Stimulated activated memory B cell treated with anti-CD40 and anti-IgM and Interleukin-4, amounts not matched to agents 10 μg/mL and 1 μg/mL and 100 μg/mL, for 72 hours (primary cell): ENCODE measurements around the gene MAST4.

Experiments
- ATAC-seq: fragments of 150-1000 bp; cut with Tn5 transposase; 2 replicates; pipeline ENCODE4 v1.10.0; 2021
- H3K27ac Mint-ChIP-seq: one replicate; pipeline ENCODE4 v1.8.0; 2022; ENCODE audit warnings: mild to moderate bottlenecking, mixed read lengths
- H3K27me3 Mint-ChIP-seq: one replicate; pipeline ENCODE4 v1.8.0; 2022; ENCODE audit warnings: mixed read lengths
- H3K36me3 Mint-ChIP-seq: one replicate; pipeline ENCODE4 v1.8.0; 2022; ENCODE audit warnings: mixed read lengths
- H3K4me1 Mint-ChIP-seq: one replicate; pipeline ENCODE4 v1.8.0; 2022; ENCODE audit warnings: mixed read lengths
- H3K4me3 Mint-ChIP-seq: one replicate; pipeline ENCODE4 v1.8.0; 2022; ENCODE audit warnings: mild to moderate bottlenecking, moderate library complexity, mixed read lengths
- H3K9me3 Mint-ChIP-seq: one replicate; pipeline ENCODE4 v1.8.0; 2022; ENCODE audit warnings: mixed read lengths

Gene MAST4

DNA sequence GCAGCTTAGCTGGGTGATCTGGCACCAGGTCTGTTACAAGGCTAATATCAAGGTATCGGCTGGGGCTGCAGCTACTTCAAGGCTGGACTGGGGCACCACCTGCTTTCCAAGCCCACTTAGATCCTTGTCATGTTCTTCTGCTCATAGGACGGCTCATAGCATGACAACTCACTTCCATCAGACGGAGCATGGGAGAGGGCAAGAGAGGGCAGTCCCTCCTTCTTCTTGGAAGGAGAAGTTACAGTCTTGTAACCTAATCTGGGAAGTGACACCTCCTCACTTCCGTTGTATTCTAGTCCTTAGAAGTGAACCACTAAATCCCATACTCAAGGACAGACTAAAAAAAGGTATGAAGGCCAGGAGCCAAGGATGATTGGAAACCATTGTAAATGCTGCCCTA, 258.2 kb downstream of the MAST4 start:
- H3K36me3 Mint-ChIP-seq = no peaks in the 10 kb centered on the region
- H3K4me3 Mint-ChIP-seq = no peak overlapping the region
- peaks cover 2% of the 10 kb centered on the region for H3K4me1 Mint-ChIP-seq
- H3K27me3 Mint-ChIP-seq = no peaks in the 10 kb centered on the region
- ATAC-seq = no peak
- no peaks in the 10 kb centered on the region for H3K9me3 Mint-ChIP-seq
- H3K27ac Mint-ChIP-seq = no peak overlapping the region

DNA sequence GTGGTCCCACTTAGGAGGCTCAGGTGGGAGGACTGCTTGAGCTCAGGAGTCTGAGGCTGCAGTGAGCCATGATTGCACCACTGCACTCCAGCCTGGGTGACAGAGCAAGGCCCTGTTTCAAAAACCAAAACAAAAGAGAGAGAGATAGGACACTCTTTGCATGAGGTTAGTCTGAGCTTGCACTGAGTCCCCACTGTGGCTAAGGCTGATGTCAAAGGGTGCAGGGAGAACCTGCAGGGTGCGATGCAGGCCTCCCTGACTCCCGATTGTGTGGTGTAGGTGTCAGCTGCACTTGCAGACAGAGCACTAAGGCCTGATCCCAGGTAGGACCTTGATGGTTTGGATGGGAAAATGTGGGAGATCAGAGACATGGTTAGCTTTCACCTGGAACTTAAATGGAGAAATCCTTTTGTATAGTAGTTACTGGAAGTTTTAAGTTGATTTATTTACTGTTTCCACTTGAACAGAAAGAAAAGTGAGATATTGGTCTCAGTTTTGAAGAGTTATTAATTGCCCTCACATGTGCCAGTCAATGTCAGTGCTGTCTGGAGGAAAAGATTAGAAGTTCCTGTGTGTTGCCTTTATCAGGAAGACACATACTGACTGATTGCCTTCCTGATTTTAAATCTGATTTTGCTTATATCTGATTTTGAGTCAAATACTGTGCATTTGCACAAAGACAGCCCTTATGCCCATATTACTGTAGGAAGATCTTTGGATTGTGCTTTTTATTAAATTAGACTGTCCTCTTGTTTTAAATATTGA, 260.0 kb downstream of the MAST4 start:
- no peak for ATAC-seq
- Mint-ChIP-seq H3K9me3 (no peaks in the 10 kb centered on the region), H3K27me3 (no peaks in the 10 kb centered on the region), H3K27ac (no peak overlapping the region), H3K36me3 (no peaks in the 10 kb centered on the region), H3K4me1 (no peaks in the 10 kb centered on the region), H3K4me3 (no peak overlapping the region)

DNA sequence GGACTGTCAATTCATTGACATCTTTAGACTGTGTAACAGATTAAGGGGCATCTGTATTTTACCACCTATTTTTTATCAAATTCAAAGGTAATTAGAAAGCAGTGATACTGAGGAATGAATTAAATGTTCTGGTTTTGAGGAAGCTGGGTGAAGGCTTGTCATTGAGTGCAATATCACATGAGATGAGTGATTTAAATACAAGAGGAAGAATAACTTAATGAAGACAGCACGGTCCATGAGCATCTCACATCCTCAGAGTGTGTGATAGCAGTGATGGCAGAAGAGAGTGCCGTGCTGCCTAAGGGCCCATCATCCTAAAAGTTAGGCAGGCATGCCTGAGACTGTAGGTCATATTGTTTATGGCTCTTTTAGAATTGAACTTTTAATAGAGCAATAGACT, 263.3 kb downstream of the MAST4 start:
- no peak for ATAC-seq

DNA sequence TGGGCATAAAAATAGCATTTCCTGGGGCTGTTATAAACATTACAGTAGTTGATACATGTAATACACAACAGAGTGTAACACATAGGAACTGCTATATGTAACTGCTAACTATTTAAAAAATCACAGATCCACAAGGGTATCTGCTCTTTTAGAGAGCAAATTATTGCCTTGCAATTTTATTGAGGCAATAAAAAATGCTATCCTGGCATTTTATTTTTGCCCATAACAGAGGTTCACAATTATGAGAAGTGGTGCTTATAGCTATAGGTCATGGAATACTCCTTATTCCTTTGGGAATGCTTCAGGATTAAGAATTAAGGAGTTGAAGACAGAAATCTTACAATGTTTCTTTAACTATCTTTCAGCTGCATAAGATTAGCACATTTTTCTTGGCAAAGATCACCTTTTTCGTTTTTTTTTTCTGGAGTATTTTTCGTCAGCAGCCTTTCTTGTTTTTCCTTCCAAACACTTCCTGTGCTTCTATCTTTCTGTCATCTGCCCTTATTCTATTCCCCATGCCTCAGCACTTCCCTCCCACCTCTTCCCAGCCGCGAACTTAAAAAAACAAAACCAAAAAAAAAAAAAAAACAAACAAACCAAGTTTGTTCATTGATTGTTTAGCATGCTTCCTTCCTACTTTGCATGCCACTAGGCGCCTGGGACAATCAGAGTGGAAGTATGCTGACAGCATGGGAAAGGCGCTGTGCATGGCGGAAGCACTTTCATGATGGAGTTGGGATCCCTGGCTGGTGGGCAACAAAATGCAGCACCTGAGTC, 264.2 kb downstream of the MAST4 start:
- no peak overlapping the region for H3K4me3 Mint-ChIP-seq
- H3K27me3 Mint-ChIP-seq = peaks cover 12% of the 10 kb centered on the region
- H3K36me3 Mint-ChIP-seq = no peaks in the 10 kb centered on the region
- ATAC-seq = no peak
- peaks cover 11% of the 10 kb centered on the region for H3K4me1 Mint-ChIP-seq
- H3K27ac Mint-ChIP-seq = no peak overlapping the region
- no peaks in the 10 kb centered on the region for H3K9me3 Mint-ChIP-seq

More for the DNA sequence above, 263.3 kb downstream of the MAST4 start:
- Mint-ChIP-seq H3K4me1 (peaks cover 6% of the 10 kb centered on the region), H3K27me3 (peaks cover 9% of the 10 kb centered on the region), H3K36me3 (no peaks in the 10 kb centered on the region), H3K27ac (no peak overlapping the region), H3K4me3 (no peak overlapping the region), H3K9me3 (no peaks in the 10 kb centered on the region)

DNA sequence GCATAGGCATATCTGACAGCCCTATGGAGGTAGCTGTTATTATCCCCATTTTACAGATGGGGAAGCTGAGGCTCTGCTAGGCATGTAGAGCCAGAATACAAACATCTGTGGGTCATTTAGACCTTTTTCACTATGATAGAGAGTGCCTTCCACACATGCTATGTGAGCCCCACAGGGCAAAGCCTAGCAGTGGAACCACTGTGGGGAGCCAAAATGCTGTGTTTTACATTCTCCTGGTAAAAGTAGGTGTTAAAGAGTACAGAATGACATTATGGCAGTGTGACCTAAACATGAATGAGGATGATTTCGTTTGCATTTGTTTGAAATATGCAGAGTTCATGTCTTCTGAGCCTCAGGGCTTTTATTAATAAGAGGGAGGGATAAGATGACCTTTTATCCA, 265.2 kb downstream of the MAST4 start:
- Mint-ChIP-seq H3K36me3 (no peaks in the 10 kb centered on the region), H3K9me3 (no peaks in the 10 kb centered on the region), H3K4me3 (no peak overlapping the region), H3K27ac (no peak overlapping the region), H3K4me1 (peaks cover 11% of the 10 kb centered on the region), H3K27me3 (peaks cover 12% of the 10 kb centered on the region)
- no peak for ATAC-seq

DNA sequence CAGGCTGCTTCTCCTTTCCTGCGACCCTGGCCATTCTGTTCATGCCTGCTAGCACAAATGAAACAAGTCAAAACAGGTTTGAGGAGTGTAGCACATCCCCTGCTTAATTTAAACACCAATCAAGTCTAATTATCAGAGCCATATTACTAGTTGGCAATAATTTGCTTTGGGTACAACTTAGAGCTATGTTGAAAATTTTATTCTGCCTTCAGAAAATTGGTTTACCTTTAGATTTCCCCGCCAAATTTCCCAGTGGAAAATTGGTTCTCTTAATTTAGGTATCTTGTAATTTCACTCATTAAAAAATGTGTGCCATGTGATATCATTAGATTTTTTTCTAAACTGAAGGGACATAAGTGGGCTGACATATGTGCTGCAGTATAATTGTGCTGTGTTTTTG, 265.8 kb downstream of the MAST4 start:
- no peak for ATAC-seq
- Mint-ChIP-seq H3K4me3 (no peak overlapping the region), H3K36me3 (no peaks in the 10 kb centered on the region), H3K9me3 (no peaks in the 10 kb centered on the region), H3K27me3 (peaks cover 12% of the 10 kb centered on the region), H3K27ac (no peak overlapping the region), H3K4me1 (peaks cover 16% of the 10 kb centered on the region)

DNA sequence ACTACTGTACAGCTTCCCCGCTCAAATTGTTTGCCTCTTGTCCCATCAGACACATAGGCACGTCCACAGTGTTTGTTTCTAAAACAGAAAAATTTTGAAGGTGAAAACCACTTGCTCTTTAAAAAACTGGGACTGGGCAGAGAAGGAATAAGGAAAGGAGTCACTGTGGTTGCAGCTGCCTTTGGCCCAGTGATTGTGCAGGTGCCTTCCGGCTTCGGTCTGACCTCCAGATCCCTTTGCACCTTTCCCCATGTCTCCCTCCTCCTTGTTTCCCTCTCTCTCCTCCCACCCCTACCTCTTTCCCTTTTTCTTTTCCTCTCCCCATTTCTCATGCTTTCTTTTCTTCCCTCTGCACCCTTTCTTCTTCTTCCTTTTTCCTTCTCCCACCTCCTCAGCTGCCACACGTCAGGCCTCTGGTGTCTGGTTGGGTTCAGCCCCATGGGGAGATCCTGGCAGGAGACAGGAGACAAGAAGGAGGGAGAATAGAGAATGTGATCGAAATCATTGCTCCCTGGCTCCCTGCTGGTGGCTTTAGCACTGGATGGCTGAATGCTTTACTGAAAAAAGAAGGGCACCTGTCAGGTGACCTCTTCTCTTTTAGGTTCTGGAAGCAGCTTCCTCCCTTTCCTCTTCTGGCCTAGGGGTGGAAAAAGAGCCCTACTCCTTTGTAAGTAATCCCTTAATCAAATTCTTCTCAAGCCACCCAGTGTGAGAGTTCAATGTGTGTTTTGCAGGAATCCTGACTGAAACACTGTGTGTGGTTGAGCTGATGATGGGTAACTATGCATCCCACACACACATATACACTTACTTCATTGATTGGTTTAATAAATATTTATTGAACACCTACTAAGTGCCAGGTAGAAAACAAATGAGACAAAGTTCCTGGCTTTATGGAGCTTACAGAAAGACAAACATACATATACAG, 267.3 kb downstream of the MAST4 start:
- H3K4me3 Mint-ChIP-seq = no peak overlapping the region

DNA sequence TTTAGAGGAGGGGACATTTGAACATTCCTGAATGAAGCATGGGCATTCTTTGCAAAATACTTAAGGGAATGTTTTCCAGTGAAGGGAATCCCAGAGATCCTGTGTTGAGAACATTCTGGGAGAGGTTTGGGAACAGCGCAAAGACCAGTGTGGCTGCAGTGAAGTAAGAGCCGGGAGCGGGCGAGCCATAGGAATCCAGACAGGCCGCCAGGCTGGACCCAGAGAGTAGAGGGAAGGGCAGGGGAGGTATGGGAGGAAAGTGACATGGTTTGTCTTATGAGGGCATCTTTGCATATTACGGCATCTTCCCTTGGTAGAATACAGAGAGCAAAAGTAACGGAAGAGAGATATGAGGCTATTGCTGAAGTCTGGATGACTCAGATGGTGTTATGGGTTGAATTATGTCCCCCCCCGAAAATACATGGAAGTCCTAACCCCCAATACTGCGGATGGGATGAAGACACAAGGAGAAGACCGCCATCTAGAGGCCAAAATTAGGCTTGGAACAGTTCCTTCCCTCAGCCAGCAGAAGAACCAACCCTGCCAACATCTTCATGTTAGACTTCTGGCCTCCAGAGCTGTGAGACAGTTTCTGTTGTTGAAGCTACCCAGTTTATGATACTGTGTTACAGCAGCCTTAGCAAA, 268.2 kb downstream of the MAST4 start:
- Mint-ChIP-seq H3K27me3 (peaks cover 12% of the 10 kb centered on the region), H3K36me3 (no peaks in the 10 kb centered on the region), H3K4me3 (no peak overlapping the region), H3K9me3 (no peaks in the 10 kb centered on the region), H3K4me1 (peaks cover 18% of the 10 kb centered on the region), H3K27ac (no peak overlapping the region)
- ATAC-seq = peak; percentile 55

More for the DNA sequence above, 267.3 kb downstream of the MAST4 start:
- peaks cover 12% of the 10 kb centered on the region for H3K27me3 Mint-ChIP-seq
- no peaks in the 10 kb centered on the region for H3K9me3 Mint-ChIP-seq
- no peaks in the 10 kb centered on the region for H3K36me3 Mint-ChIP-seq
- peaks cover 18% of the 10 kb centered on the region for H3K4me1 Mint-ChIP-seq
- no peak overlapping the region for H3K27ac Mint-ChIP-seq
- no peak for ATAC-seq

DNA sequence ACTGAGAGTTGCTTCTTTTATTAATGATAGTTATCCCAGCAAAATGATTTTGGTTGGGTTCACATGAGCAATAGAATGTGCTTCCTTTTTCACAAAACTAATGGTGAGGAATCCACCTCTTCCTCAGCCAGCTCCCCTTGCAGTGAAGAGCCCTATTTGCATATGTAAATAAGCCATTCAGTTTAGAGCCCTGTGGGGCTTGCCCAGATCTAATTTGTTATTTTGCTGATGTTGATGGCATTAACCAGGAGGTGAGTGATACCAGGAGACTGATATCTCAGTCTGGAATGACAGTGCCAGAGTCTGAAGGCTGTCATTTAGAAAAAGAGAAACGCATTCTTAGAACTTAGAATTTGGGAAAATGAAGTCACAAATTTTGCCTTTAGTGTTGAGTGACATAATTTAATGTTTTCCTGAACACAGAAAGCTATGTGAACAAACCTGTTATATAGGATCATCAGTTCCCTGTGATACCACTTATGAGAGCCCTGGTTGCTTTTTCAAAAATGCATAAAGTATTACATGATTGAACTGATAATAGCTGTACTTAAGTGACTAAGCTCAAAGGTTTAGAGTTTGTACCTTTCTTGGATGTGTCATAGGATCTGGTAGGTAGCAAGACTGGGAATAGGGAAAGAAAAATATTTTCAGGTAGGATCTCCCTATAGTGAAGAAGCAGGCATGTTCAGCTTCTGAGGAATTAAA, 271.6 kb downstream of the MAST4 start:
- H3K4me3 Mint-ChIP-seq = no peak overlapping the region
- H3K36me3 Mint-ChIP-seq = peaks cover 6% of the 10 kb centered on the region
- peak; percentile 51 for ATAC-seq
- H3K27ac Mint-ChIP-seq = no peak overlapping the region
- no peaks in the 10 kb centered on the region for H3K9me3 Mint-ChIP-seq
- H3K4me1 Mint-ChIP-seq = peaks cover 18% of the 10 kb centered on the region
- peaks cover 12% of the 10 kb centered on the region for H3K27me3 Mint-ChIP-seq

DNA sequence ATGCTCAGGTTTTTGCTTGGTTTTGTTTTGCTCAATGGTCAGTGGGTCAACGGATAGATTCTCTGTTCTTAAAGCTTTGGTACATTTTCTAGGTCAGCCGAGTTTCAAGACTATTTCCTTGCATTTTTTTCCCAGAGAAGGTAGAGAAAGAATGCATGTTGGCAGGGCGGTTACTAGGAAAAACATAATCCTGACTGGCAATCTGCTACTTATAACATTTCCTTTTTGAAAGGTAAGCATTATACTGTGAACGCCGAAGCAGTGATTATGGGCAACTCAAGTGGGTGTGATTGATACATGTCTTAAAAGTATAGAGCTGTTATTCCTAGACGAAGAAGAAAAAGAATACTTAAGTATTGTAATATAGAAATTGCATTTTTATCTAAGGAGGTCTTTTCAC, 273.2 kb downstream of the MAST4 start:
- H3K4me3 Mint-ChIP-seq = no peak overlapping the region
- H3K4me1 Mint-ChIP-seq = peaks cover 14% of the 10 kb centered on the region
- H3K9me3 Mint-ChIP-seq = no peaks in the 10 kb centered on the region
- H3K27me3 Mint-ChIP-seq = peaks cover 5% of the 10 kb centered on the region
- H3K36me3 Mint-ChIP-seq = peaks cover 6% of the 10 kb centered on the region
- ATAC-seq = no peak
- H3K27ac Mint-ChIP-seq = no peak overlapping the region

DNA sequence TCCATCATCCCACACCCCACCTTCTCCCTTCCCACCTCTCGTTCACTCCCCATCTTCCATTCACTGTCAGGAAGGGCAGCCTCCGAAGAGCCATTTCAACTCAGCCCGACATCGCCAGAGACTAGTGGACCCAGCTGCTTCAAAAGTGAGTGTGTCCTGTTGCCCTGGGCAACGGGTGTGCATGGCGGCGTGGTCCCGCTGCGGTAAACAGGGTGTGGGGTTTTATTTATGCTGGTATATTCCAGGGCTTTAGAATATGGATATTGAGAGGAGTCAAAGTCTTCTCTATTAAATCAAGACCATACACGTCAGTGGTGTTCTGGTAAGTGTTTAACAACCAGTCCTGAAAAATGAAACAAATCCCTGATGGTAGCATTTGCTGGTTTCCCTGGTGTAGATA, 274.5 kb downstream of the MAST4 start:
- peaks cover 14% of the 10 kb centered on the region for H3K4me1 Mint-ChIP-seq
- no peak for ATAC-seq
- H3K4me3 Mint-ChIP-seq = no peak overlapping the region
- no peaks in the 10 kb centered on the region for H3K27me3 Mint-ChIP-seq
- H3K9me3 Mint-ChIP-seq = no peaks in the 10 kb centered on the region
- no peak overlapping the region for H3K27ac Mint-ChIP-seq
- peaks cover 6% of the 10 kb centered on the region for H3K36me3 Mint-ChIP-seq

DNA sequence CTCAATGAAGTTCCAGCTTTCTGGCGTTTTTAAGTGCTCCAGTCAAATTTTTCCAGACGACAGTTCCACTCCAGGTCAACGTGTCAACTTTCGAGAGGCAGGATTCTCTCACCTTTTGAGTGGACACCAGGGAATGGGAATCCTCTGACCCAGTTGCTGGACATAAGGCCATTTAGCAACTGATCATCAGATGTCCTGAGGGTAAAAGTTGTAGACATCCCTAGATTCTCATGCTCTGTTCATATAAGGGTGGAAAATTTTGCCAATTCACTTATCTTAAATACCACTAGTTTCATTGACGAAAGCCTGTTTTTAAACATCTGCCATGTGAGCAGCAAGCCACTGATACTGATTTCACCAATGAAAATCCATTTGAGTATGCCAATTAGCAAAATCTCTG, 275.5 kb downstream of the MAST4 start:
- Mint-ChIP-seq H3K9me3 (no peaks in the 10 kb centered on the region), H3K4me3 (no peak overlapping the region), H3K4me1 (peaks cover 13% of the 10 kb centered on the region), H3K27ac (no peak overlapping the region), H3K27me3 (no peaks in the 10 kb centered on the region), H3K36me3 (peaks cover 6% of the 10 kb centered on the region)
- no peak for ATAC-seq

DNA sequence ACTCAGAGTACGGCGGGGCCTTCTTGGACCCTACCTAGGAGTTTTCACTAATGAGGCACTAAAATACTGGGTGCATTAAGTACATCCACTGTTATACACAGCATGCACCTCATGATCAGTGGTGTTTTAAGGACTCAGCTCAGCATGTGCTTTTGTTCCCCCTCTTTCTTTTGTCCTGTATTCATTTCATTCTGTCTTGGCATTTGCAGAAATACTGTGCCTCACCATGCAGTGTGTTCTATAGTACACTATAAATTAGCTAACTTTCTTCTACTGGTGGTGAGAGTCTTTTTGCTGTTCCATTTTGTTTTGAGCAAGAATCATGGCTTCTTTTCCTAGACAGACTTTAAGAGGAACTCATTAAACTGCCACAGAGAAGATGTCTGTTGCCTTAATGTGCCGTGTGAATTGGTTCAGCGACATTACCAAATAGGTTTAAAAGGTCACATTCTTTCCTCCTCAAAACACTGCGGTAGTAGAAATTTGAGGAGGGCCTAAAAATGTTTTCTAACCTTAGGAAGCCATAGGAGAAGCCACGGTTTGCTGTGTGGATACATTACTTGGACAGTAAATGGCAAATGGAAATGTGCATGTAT, 276.6 kb downstream of the MAST4 start:
- Mint-ChIP-seq H3K27ac (no peak overlapping the region), H3K4me3 (no peak overlapping the region), H3K36me3 (peaks cover 6% of the 10 kb centered on the region), H3K4me1 (peaks cover 7% of the 10 kb centered on the region), H3K9me3 (no peaks in the 10 kb centered on the region), H3K27me3 (no peaks in the 10 kb centered on the region)
- no peak for ATAC-seq

DNA sequence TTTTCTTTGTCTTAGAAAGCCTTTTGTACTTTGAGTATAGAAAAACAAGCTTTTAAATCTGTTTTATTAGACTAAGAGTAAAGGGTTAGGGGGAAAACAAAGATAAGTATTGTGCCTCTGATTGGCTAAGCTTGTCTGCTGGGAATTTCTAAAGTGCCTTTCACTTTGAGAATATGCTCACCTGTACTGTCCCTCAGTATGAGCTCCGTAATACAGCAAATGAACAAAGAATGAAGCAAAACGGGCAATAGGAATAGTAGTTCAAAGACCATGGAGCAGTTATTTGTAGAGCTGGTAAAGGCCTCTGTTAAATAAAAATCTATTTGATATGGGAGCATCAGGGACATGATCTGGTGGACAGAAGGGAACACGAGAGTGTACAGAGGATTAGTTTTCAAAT, 277.8 kb downstream of the MAST4 start:
- no peak overlapping the region for H3K4me3 Mint-ChIP-seq
- no peak for ATAC-seq

More for the DNA sequence above, 277.8 kb downstream of the MAST4 start:
- Mint-ChIP-seq H3K4me1 (peaks cover 7% of the 10 kb centered on the region), H3K36me3 (peaks cover 6% of the 10 kb centered on the region), H3K9me3 (no peaks in the 10 kb centered on the region), H3K27me3 (no peaks in the 10 kb centered on the region), H3K27ac (no peak overlapping the region)
